HG03432 (cell line): Measurements from ENCODE around the gene G6PD.
"Not testable (repeated sequence)": the region's sequence is repeated elsewhere in the genome, so short reads cannot be mapped to it uniquely, and the experiment has no call there.

Experiments used
- ATAC-seq: cut with Tn5 transposase; IDR thresholded peaks from one replicate; pipeline ENCODE4 v1.9.1; 2021; ENCODE audit warnings: mild to moderate bottlenecking, moderate library complexity; ENCODE audit not compliant: unreplicated experiment

The G6PD gene

GRCh38 chrX:154515966-154516655 is 30.5 kb downstream of the G6PD start, which contains the start of gene FAM3A:
Gene FAM3A (minus strand): TSS chrX:154516232. CDS start chrX:154515772, 460 bp downstream.
- ATAC-seq: peak; percentile 92

- ATAC-seq: peak; percentile 5
Measured at GRCh38 chrX:154515090-154515965, 31.3 kb downstream of the G6PD start.

- no peak for ATAC-seq
Measured at GRCh38 chrX:154513716-154514115, 32.9 kb downstream of the G6PD start.

GRCh38 chrX:154512879-154513553 is 33.6 kb downstream of the G6PD start:
- no peak for ATAC-seq

- ATAC-seq: no peak
Measured at GRCh38 chrX:154511761-154512160, 34.9 kb downstream of the G6PD start.

- no peak for ATAC-seq
Measured at GRCh38 chrX:154509455-154509854, 37.2 kb downstream of the G6PD start.

GRCh38 chrX:154508384-154508745 is 38.3 kb downstream of the G6PD start:
- ATAC-seq: no peak

GRCh38 chrX:154507673-154508383 is 38.8 kb downstream of the G6PD start:
- no peak for ATAC-seq

GRCh38 chrX:154506483-154507332 is 39.9 kb downstream of the G6PD start:
- ATAC-seq: no peak

- no peak for ATAC-seq
Measured at GRCh38 chrX:154505734-154506133, 40.9 kb downstream of the G6PD start.

- ATAC-seq: no peak
Measured at GRCh38 chrX:154502989-154503388, 43.7 kb downstream of the G6PD start.

- no peak for ATAC-seq
Measured at GRCh38 chrX:154502098-154502497, 44.5 kb downstream of the G6PD start.

GRCh38 chrX:154501423-154501822 is 45.2 kb downstream of the G6PD start:
- not testable (repeated sequence) for ATAC-seq

GRCh38 chrX:154496591-154497137 is 50.0 kb downstream of the G6PD start:
- ATAC-seq: not testable (repeated sequence)

GRCh38 chrX:154495472-154495922 is 51.1 kb downstream of the G6PD start:
- no peak for ATAC-seq

GRCh38 chrX:154494715-154495114 is 51.9 kb downstream of the G6PD start:
- no peak for ATAC-seq

GRCh38 chrX:154490414-154491083 is 56.1 kb downstream of the G6PD start, which contains the start of gene SLC10A3:
Gene SLC10A3 (minus strand): TSS chrX:154490629. CDS start chrX:154488940, 1,689 bp downstream.
- peak; percentile 85 for ATAC-seq

- ATAC-seq: peak; percentile 15
Measured at GRCh38 chrX:154490021-154490413, 56.6 kb downstream of the G6PD start.

- no peak for ATAC-seq
Measured at GRCh38 chrX:154489182-154489581, 57.5 kb downstream of the G6PD start.
